Measurements from ENCODE around the gene TMOD2.

GRCh38 chr15:51750186-51750585 lies 1.2 kb upstream of the TMOD2 start:
- TF ChIP-seq, protein P1, sequence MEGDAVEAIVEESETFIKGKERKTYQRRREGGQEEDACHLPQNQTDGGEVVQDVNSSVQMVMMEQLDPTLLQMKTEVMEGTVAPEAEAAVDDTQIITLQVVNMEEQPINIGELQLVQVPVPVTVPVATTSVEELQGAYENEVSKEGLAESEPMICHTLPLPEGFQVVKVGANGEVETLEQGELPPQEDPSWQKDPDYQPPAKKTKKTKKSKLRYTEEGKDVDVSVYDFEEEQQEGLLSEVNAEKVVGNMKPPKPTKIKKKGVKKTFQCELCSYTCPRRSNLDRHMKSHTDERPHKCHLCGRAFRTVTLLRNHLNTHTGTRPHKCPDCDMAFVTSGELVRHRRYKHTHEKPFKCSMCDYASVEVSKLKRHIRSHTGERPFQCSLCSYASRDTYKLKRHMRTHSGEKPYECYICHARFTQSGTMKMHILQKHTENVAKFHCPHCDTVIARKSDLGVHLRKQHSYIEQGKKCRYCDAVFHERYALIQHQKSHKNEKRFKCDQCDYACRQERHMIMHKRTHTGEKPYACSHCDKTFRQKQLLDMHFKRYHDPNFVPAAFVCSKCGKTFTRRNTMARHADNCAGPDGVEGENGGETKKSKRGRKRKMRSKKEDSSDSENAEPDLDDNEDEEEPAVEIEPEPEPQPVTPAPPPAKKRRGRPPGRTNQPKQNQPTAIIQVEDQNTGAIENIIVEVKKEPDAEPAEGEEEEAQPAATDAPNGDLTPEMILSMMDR (IDR thresholded peaks at IDR 0.05): no peak
- no peak for TF ChIP-seq POLR2AphosphoS5 (IDR thresholded peaks at IDR 0.05)

Measured in transverse colon (tissue), 4 donors.